ENCODE results near the gene RELL2.
A peak's percentile ranks its signal among the peaks of the same experiment; 100 is the strongest.

The RELL2 gene

GRCh38 chr5:141680178-141680577 is 43.4 kb downstream of the RELL2 start:
- DNase-seq (ENCODE audit: low spot score) = no peak

- DNase-seq (ENCODE audit: low spot score) = no peak
These were observed 44.0 kb downstream of the RELL2 start for GRCh38 chr5:141680751-141681201.

GRCh38 chr5:141681295-141681694 is 44.5 kb downstream of the RELL2 start:
- no peak for DNase-seq (ENCODE audit: low spot score)

- DNase-seq (ENCODE audit: low spot score) = peak; percentile 64
These were observed 45.2 kb downstream of the RELL2 start, which contains the start of gene ARAP3 for GRCh38 chr5:141681695-141682641. TSS of gene ARAP3 (minus strand) at chr5:141682230. CDS start at chr5:141680486, 1,744 bp downstream.

GRCh38 chr5:141683596-141684141 is 46.9 kb downstream of the RELL2 start:
- no peak for DNase-seq (ENCODE audit: low spot score)

- DNase-seq (ENCODE audit: low spot score) = no peak
These were observed 48.8 kb downstream of the RELL2 start for GRCh38 chr5:141685591-141685990.

GRCh38 chr5:141686648-141687416 is 50.0 kb downstream of the RELL2 start:
- DNase-seq (ENCODE audit: low spot score) = no peak

Measured in hematopoietic multipotent progenitor cell treated with erythropoietin and hydrocortisone succinate and interleukin-3 and kit ligand, for 15 days (in vitro differentiated cells).